ENCODE results near the gene YWHAH.

GRCh38 chr22:31920306-31920705 lies 24.0 kb upstream of the YWHAH start:
- no peak for TF ChIP-seq CTCF (IDR thresholded peaks at IDR 0.05)
- no peak for TF ChIP-seq POLR2A (IDR thresholded peaks at IDR 0.05)
- TF ChIP-seq POLR2AphosphoS5 (IDR thresholded peaks at IDR 0.05): no peak
